ENCODE measurements around the gene DDX47. TPM values are rescaled to one million over a fixed set of nuclear protein-coding genes. Genes with fewer than 3 reads are reported as not detected.
"Not testable (repeated sequence)": the region's sequence is repeated elsewhere in the genome, so short reads cannot be mapped to it uniquely, and the experiment has no call there.

The DDX47 gene
- total RNA-seq, 2 experiments from 2014 or later, result 56.3 to 60.8 TPM

GRCh38 chr12:12801656-12802055 lies 11.5 kb upstream of the DDX47 start:
- H3K27me3 Mint-ChIP-seq; H3K27ac Mint-ChIP-seq; H3K9me3 Mint-ChIP-seq; H3K4me3 Mint-ChIP-seq; DNase-seq; ATAC-seq (ENCODE audit: low read depth): not testable (repeated sequence)
- POLR2A ChIA-PET, result interaction anchor here (0.6 to 0.7 kb wide), 2 partner anchors 195 to 262 kb away, joined by 3 to 5 read pairs; no protein-coding TSS in a partner anchor
- peaks cover 19% of the 10 kb centered on the region for H3K36me3 Mint-ChIP-seq
- H3K4me1 Mint-ChIP-seq, result peaks cover 51% of the 10 kb centered on the region

DNA sequence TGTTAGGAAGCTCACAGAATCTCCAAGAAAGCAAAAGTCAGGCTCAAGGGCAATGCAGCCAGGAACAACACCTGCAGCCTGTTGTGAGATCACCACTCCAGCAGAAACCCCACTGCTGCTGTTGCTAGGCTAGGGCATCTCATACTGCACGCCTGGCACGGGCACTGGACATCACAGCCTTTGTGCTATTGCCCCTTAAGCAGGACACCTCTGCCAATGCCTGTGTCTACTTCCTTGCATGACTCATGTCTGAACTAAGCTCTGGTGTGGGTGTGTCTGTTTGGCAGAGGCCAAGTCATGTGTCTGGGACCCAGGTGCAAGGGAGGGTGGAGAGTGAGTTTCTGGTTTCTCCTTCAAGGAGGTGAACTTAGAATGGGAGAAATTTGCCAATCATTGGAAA lies 10.0 kb upstream of the DDX47 start:
- H3K27me3 Mint-ChIP-seq, result peaks cover 3% of the 10 kb centered on the region
- H3K4me1 Mint-ChIP-seq, result peaks cover 55% of the 10 kb centered on the region
- peak; percentile 51 for DNase-seq
- peaks cover 7% of the 10 kb centered on the region for H3K9me3 Mint-ChIP-seq
- peaks cover 13% of the 10 kb centered on the region for H3K36me3 Mint-ChIP-seq
- peak overlapping the region; percentile 82 for H3K4me3 Mint-ChIP-seq
- POLR2A ChIA-PET, result interaction anchor here (0.6 to 2.2 kb wide), 8 partner anchors 10 to 92 kb away, joined by 3 to 11 read pairs (median 4); partner anchors contain the start of gene DDX47
- peak; percentile 75 for ATAC-seq (ENCODE audit: low read depth)
- H3K27ac Mint-ChIP-seq, result peak overlapping the region; percentile 92

- POLR2A ChIA-PET, result interaction anchor here (1.0 to 2.2 kb wide), 3 partner anchors 9 to 68 kb away, joined by 3 to 11 read pairs (median 10); partner anchors contain the start of gene DDX47
- H3K4me1 Mint-ChIP-seq, result peaks cover 60% of the 10 kb centered on the region
- H3K4me3 Mint-ChIP-seq, result peak overlapping the region; percentile 37
- H3K36me3 Mint-ChIP-seq, result peaks cover 10% of the 10 kb centered on the region
- DNase-seq, result no peak
- peaks cover 7% of the 10 kb centered on the region for H3K9me3 Mint-ChIP-seq
- H3K27me3 Mint-ChIP-seq, result peaks cover 3% of the 10 kb centered on the region
- peak overlapping the region; percentile 30 for H3K27ac Mint-ChIP-seq
- ATAC-seq (ENCODE audit: low read depth), result no peak
Observed at GRCh38 chr12:12804011-12804410, 9.1 kb upstream of the DDX47 start.

DNA sequence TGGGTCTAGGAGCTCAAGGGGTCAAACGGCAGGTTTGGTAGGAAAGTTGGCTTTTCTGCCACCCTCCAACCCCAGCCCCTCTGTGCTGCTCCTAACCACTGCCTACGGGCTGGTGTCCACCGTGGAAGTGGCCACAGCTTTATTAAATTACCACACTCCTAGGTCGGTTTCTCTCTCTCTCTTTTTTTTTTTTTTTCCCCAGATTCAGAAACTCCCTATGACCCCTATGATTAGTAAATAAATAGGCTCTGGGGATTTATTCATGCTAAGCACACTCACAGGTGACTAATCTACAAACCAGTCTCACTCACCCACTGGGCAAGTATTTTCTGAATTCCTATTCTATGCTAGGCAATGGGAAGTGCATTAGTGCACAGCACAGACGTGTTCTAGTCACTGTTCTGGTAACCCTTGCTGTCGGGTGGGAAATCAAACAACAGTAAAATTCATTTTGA lies 8.7 kb upstream of the DDX47 start:
- ATAC-seq (ENCODE audit: low read depth), result no peak
- H3K27me3 Mint-ChIP-seq, result peaks cover 2% of the 10 kb centered on the region
- H3K36me3 Mint-ChIP-seq, result peaks cover 10% of the 10 kb centered on the region
- H3K9me3 Mint-ChIP-seq, result peaks cover 6% of the 10 kb centered on the region
- DNase-seq, result no peak
- peak overlapping the region; percentile 7 for H3K27ac Mint-ChIP-seq
- H3K4me1 Mint-ChIP-seq, result peaks cover 64% of the 10 kb centered on the region
- H3K4me3 Mint-ChIP-seq, result no peak overlapping the region
- POLR2A ChIA-PET, result interaction anchor here (1.5 to 2.2 kb wide), 3 partner anchors 9 to 17 kb away, joined by 3 to 11 read pairs (median 10); partner anchors contain the start of gene DDX47

DNA sequence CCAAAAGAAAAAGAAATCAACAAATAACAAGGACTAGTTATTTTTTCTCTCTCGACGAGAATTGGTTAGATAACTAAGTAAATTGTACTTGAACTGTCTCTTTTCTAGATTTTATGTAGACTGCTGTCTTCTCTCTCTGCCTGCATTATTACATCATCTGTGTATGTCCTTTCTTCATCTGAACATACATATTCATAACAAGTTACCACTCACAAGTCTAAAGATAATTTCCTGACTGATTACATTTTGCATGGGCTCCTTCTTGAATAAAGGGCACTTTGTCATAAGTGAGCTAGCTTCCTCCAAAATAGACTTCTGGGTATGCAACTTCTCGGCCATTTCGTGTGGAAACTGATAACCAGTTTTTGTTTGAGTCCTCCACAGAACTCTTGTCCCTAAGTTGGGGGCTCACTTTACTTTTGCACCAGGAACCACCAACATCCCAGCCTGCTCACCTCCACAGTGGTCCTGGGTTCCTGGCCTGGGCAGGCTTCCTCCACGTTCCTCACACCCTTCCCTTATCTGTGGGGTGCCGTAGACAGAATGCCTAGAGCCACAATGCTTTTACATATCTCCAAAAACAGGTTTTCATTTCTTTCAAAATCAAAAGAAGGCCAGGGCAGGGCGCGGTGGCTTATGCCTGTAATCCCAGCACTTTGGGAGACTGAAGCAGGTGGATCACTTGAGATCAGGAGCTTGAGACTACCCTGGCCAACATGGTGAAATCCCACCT lies 6.2 kb upstream of the DDX47 start:
- DNase-seq (no peak), ATAC-seq (ENCODE audit: low read depth) (no peak)
- H3K36me3 Mint-ChIP-seq, result peaks cover 6% of the 10 kb centered on the region
- POLR2A ChIA-PET, result interaction anchor here (1.1 to 1.9 kb wide), 2 partner anchors 13 to 83 kb away, joined by 3 to 4 read pairs; no protein-coding TSS in a partner anchor
- no peaks in the 10 kb centered on the region for H3K27me3 Mint-ChIP-seq
- peaks cover 71% of the 10 kb centered on the region for H3K4me1 Mint-ChIP-seq
- peaks cover 1% of the 10 kb centered on the region for H3K9me3 Mint-ChIP-seq
- H3K4me3 Mint-ChIP-seq, result peak overlapping the region; percentile 52
- peak overlapping the region; percentile 100 for H3K27ac Mint-ChIP-seq

- H3K36me3 Mint-ChIP-seq; ATAC-seq (ENCODE audit: low read depth); DNase-seq; H3K27me3 Mint-ChIP-seq; H3K9me3 Mint-ChIP-seq: not testable (repeated sequence)
- peak overlapping the region; percentile 100 for H3K27ac Mint-ChIP-seq
- POLR2A ChIA-PET, result interaction anchor here (1.9 kb wide), 1 partner anchor 13 kb away, joined by 4 read pairs; no protein-coding TSS in a partner anchor
- peak overlapping the region; percentile 52 for H3K4me3 Mint-ChIP-seq
- H3K4me1 Mint-ChIP-seq, result peaks cover 70% of the 10 kb centered on the region
Observed at GRCh38 chr12:12807517-12807903, 5.6 kb upstream of the DDX47 start.

- no peaks in the 10 kb centered on the region for H3K27me3 Mint-ChIP-seq
- POLR2A ChIA-PET, result interaction anchor here (0.6 to 1.9 kb wide), 7 partner anchors 14 to 401 kb away, joined by 3 to 17 read pairs (median 4); partner anchors contain the start of gene FAM234B
- H3K9me3 Mint-ChIP-seq, result no peaks in the 10 kb centered on the region
- peak; percentile 55 for DNase-seq
- peaks cover 71% of the 10 kb centered on the region for H3K4me1 Mint-ChIP-seq
- peak overlapping the region; percentile 82 for H3K4me3 Mint-ChIP-seq
- peak overlapping the region; percentile 100 for H3K27ac Mint-ChIP-seq
- ATAC-seq (ENCODE audit: low read depth), result peak; percentile 85
- peaks cover 3% of the 10 kb centered on the region for H3K36me3 Mint-ChIP-seq
Observed at GRCh38 chr12:12807970-12808702, 5.0 kb upstream of the DDX47 start.

- POLR2A ChIA-PET, result interaction anchor here (0.5 to 3.8 kb wide), 2 partner anchors 22 to 85 kb away, joined by 4 to 24 read pairs; no protein-coding TSS in a partner anchor
- H3K9me3 Mint-ChIP-seq, result no peaks in the 10 kb centered on the region
- peaks cover 69% of the 10 kb centered on the region for H3K4me1 Mint-ChIP-seq
Observed at GRCh38 chr12:12810553-12811021, 2.6 kb upstream of the DDX47 start.

DNA sequence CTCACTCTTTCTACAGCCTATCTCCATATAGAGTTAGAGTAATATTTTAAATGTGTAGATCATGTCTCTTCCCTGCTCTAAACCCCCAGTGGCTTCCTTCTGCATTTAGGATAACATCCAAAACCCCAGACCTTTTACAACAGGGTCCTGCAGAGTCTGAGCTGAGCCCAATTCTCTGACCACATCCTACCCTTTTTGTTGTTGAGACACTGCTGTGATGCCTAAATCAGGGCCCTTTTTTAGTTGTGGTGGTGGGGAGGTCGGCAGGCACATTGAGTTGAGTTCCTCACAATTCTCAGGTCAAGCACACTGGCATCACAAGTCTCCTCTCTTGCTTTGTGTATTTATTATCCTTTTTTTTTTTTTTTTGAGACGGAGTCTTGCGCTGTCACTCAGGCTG lies 1.8 kb upstream of the DDX47 start:
- Mint-ChIP-seq H3K27ac (peak overlapping the region; percentile 60), H3K36me3 (peaks cover 22% of the 10 kb centered on the region), H3K4me1 (peaks cover 70% of the 10 kb centered on the region), H3K27me3 (no peaks in the 10 kb centered on the region), H3K9me3 (no peaks in the 10 kb centered on the region), H3K4me3 (peak overlapping the region; percentile 39)
- POLR2A ChIA-PET, result interaction anchor here (0.5 to 3.8 kb wide), 3 partner anchors 23 to 86 kb away, joined by 4 to 24 read pairs (median 4); no protein-coding TSS in a partner anchor
- DNase-seq, result no peak
- no peak for ATAC-seq (ENCODE audit: low read depth)

More at GRCh38 chr12:12810553-12811021, 2.6 kb upstream of the DDX47 start:
- Mint-ChIP-seq H3K27me3 (no peaks in the 10 kb centered on the region), H3K27ac (peak overlapping the region; percentile 38), H3K4me3 (no peak overlapping the region), H3K36me3 (peaks cover 14% of the 10 kb centered on the region)
- no peak for DNase-seq
- no peak for ATAC-seq (ENCODE audit: low read depth)

GRCh38 chr12:12812174-12812573 lies 972 bp upstream of the DDX47 start:
- Mint-ChIP-seq H3K27me3 (no peaks in the 10 kb centered on the region), H3K4me3 (no peak overlapping the region), H3K27ac (no peak overlapping the region), H3K4me1 (peaks cover 69% of the 10 kb centered on the region), H3K36me3 (peaks cover 22% of the 10 kb centered on the region), H3K9me3 (no peaks in the 10 kb centered on the region)
- ATAC-seq (ENCODE audit: low read depth), result no peak
- POLR2A ChIA-PET, result interaction anchor here (1.1 to 3.8 kb wide), 3 partner anchors 9 to 75 kb away, joined by 4 to 24 read pairs (median 11); no protein-coding TSS in a partner anchor
- no peak for DNase-seq

GRCh38 chr12:12812618-12813119 lies 477 bp upstream of the DDX47 start:
- peaks cover 22% of the 10 kb centered on the region for H3K36me3 Mint-ChIP-seq
- H3K4me1 Mint-ChIP-seq, result peaks cover 65% of the 10 kb centered on the region
- peak overlapping the region; percentile 84 for H3K4me3 Mint-ChIP-seq
- H3K27me3 Mint-ChIP-seq, result no peaks in the 10 kb centered on the region
- ATAC-seq (ENCODE audit: low read depth) (no peak), DNase-seq (no peak)
- POLR2A ChIA-PET, result interaction anchor here (1.1 to 3.8 kb wide), 5 partner anchors 7 to 76 kb away, joined by 3 to 24 read pairs (median 5); no protein-coding TSS in a partner anchor
- H3K27ac Mint-ChIP-seq, result peak overlapping the region; percentile 84
- H3K9me3 Mint-ChIP-seq, result no peaks in the 10 kb centered on the region

- no peak for ATAC-seq (ENCODE audit: low read depth)
- Mint-ChIP-seq H3K9me3 (no peaks in the 10 kb centered on the region), H3K27ac (no peak overlapping the region), H3K4me3 (no peak overlapping the region), H3K4me1 (peaks cover 45% of the 10 kb centered on the region), H3K36me3 (peaks cover 40% of the 10 kb centered on the region), H3K27me3 (no peaks in the 10 kb centered on the region)
- no peak for DNase-seq
- POLR2A ChIA-PET, result no interaction called here
Observed at GRCh38 chr12:12817616-12818015, 4.5 kb downstream of the DDX47 start.

All from activated naive CD8-positive, alpha-beta T cell treated with anti-CD3 and anti-CD28 coated beads, Interleukin-2, amount 10 ng/mL, durations not matched to agents 7 days and 5 days (primary cell).